ENCODE measurements around the gene UXS1. TPM values are rescaled to one million over a fixed set of nuclear protein-coding genes. Genes with fewer than 3 reads are reported as not detected.

The UXS1 gene
- total and polyA plus RNA-seq, 2 donors (not counting 3 experiments of a cell fraction or from before 2014, with no cell fraction given) = 34.2 to 43.2 TPM

DNA sequence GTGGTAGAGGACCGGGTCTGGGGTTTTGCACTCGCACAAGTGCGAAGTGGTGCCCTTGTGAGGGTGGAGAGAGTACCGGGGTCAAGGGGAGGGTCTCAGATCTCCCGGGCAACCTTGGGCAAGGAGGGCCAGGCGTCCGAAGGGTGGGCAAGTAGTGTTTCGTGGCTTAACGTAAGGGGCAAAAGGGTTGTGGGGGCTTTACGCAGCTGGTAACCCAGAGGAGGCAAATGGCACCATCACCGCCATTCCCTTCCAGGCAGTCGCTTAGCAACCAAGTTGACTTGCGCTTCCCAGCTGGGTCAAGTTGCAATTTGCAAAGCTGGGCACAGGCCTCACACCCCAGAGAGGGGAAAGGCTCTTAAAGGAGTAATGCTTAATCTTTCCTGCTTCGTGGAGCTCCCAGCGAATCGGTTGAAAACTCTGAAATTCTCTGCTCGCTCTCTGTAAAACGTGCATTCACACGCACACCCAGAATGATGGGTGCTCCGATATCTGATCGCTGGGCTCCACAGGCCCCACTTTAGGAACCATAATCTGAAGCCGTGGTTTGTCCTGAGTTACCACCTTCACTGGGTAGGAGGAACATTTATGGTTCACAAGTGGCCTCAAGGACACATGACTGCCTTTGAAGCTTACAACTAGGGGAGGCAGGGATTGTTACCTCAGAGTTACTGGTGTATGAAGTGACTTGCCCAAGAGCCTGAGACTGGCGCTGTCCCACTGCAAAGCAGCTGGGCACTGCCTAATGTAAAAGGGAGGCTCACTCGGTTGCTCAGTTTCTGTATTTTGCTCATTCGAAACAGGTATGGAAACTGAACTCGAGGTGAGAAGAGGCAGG is 127.9 kb downstream of the UXS1 start:
- FAIRE-seq = no peak
- no peak for DNase-seq (ENCODE audit: low read depth, low spot score)
- H2AFZ ChIP-seq (ENCODE audit: low read depth, low read length) = no peak overlapping the region
- H3K9me3 ChIP-seq (replicated peaks; ENCODE audit: control insufficient read depth, insufficient read depth, low read length) = no peaks in the 10 kb centered on the region
- dilution Hi-C loops (cut with MboI; ENCODE audit: extremely low pct_ligation_motif_present, low sequenced_read_pairs) (no loop called here), intact Hi-C loops (cut with micrococcal nuclease) (no loop called here)
- H3K9me1 ChIP-seq (replicated peaks; ENCODE audit: control insufficient read depth, extremely low read depth, insufficient read depth, low read length) = no peaks in the 10 kb centered on the region
- H3K27me3 ChIP-seq (ENCODE audit: control insufficient read depth in 2 of 2, insufficient read depth in 2 of 2, low read length in 2 of 2) = peaks cover 7 to 11% of the 10 kb centered on the region in 2 experiments
- CTCF ChIA-PET = no interaction called here
- BruUV-seq (replicated peaks) = no TSS peak
- H3K27ac ChIP-seq (ENCODE audit: insufficient read depth, low read depth, low read length) = no peak overlapping the region
- POLR2A ChIA-PET = no interaction called here
- no peaks in the 10 kb centered on the region for H3K79me2 ChIP-seq (ENCODE audit: control insufficient read depth, insufficient read depth, low read length)
- no peaks in the 10 kb centered on the region for H4K20me1 ChIP-seq (replicated peaks; ENCODE audit: control insufficient read depth, extremely low read depth, insufficient read depth, low read length)
- TF ChIP-seq POLR2A (IDR thresholded peaks at IDR 0.05; ENCODE audit: low read depth, low read length) (no peak), GATA2 (IDR thresholded peaks at IDR 0.05; ENCODE audit: insufficient read depth, insufficient read length, low read depth, low read length) (no peak), EZH2 (IDR thresholded peaks at IDR 0.05; ENCODE audit: borderline replicate concordance, low read depth, low read length, severe bottlenecking) (no peak), POLR2AphosphoS5 (IDR thresholded peaks at IDR 0.05; ENCODE audit: insufficient read depth, low read depth, low read length) (no peak), CTCF (IDR thresholded peaks at IDR 0.05; ENCODE audit: extremely low read depth in 1 of 2, insufficient read depth in 1 of 2, low read depth in 1 of 2, low read length in 2 of 2) (no peak), MYC (IDR thresholded peaks at IDR 0.05; ENCODE audit: low read depth, low read length) (no peak), JUN (IDR thresholded peaks at IDR 0.05; ENCODE audit: borderline replicate concordance, insufficient read depth, insufficient read length, low read depth) (no peak), FOS (IDR thresholded peaks at IDR 0.05; ENCODE audit: borderline replicate concordance, insufficient read depth, low read length) (no peak)
- TF ChIP-seq, protein P1, sequence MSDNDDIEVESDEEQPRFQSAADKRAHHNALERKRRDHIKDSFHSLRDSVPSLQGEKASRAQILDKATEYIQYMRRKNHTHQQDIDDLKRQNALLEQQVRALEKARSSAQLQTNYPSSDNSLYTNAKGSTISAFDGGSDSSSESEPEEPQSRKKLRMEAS (IDR thresholded peaks at IDR 0.05; ENCODE audit: insufficient read depth, insufficient read length) = no peak
- no peak overlapping the region for H3K9ac ChIP-seq (replicated peaks; ENCODE audit: extremely low read depth, insufficient read depth, low read length)
- no peaks in the 10 kb centered on the region for H3K4me1 ChIP-seq (ENCODE audit: control insufficient read depth, extremely low read depth, insufficient read depth, low read length)
- no peaks in the 10 kb centered on the region for H3K36me3 ChIP-seq (ENCODE audit: control insufficient read depth in 2 of 2, extremely low read depth in 1 of 2, insufficient read depth in 2 of 2, low read length in 2 of 2)
- no peak overlapping the region for H3K4me3 ChIP-seq (replicated peaks in 1 of 3; ENCODE audit: insufficient read depth in 1 of 3, low read depth in 1 of 3, low read length in 3 of 3)
- no peak overlapping the region for H3K4me2 ChIP-seq (ENCODE audit: insufficient read depth, low read length)
